Hair follicle dermal papilla cell (primary cell): ENCODE results near the gene THYN1. TPM values are rescaled to one million over a fixed set of nuclear protein-coding genes. Genes with fewer than 3 reads are reported as not detected.

ENCODE experiments used
- total RNA-seq: library from RNA; depleted of rRNA; stranded (reverse); fragments of >200 nt; gene quantifications from 2 replicates; pipeline ENCODE4 v1.2.3, GENCODE V29; 2012

The THYN1 gene
- 24.0 and 26.5 TPM in 2 replicates for total RNA-seq

GRCh38 chr11:134253188-134253993 lies at the start of gene THYN1, which contains the start of gene ACAD8:
Gene THYN1 (minus strand): TSS chr11:134253352. CDS start chr11:134252882, 470 bp downstream.
Gene ACAD8 (plus strand): TSS chr11:134253568. CDS start chr11:134253601, 33 bp downstream.

GRCh38 chr11:134275534-134276395 lies 22.6 kb upstream of the THYN1 start, which contains the start of gene GLB1L3:
Gene GLB1L3 (plus strand): TSS chr11:134276379. CDS start chr11:134276741, 362 bp downstream.

DNA sequence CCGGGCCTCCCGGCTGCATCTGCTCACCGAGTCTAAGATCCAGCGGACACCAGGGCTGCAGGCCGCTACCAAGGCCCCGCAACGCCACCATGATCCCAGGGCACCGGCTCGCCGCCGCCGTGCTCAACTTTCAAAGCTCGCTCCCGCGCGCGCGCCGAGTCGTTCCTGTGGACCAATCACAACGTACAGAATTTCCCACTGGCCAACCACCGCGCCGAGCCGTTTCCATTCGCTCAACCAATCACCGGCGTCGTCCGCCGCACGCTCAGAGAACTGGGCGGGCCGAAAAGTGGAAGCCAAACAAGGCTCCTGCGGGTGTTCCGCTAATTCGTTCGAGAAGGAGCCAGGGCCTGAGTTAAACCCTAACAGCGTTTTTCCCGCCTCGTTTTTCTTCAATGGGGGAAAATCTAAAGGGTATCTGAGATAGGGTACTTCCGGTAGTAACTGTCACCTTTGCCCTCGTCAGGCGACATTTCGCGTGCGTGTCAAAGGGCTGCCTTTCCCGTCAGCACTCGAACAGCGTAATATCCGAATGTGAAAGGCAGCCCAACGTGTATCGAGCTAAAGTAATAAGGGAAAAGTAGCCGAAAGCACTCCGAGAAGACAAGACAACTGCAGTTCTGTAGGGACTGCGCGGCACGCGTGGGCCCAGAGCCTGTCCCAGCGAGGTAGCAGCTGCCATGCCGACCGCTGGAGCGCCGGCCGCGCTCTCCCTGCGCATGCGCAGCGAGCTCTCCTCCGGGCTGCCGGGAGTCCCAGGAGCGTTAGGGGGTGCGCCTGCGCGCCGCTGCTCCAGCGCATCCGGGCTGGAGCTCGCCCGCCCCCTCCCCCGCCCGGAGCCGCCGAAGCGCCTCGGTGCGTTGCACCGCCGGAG lies 29.1 kb downstream of the THYN1 start, which contains the start of the genes NCAPD3 and VPS26B:
Gene NCAPD3 (minus strand): TSS at position 132 of the 874 bp plus-strand sequence. CDS start 41 bp downstream, at position 91.
Gene VPS26B (plus strand): TSS at position 836 of the 874 bp plus-strand sequence. CDS start 452 bp downstream, outside the sequence.

Other genes with a start within 250 kb of the THYN1 start
- gene JAM3, start 184.3 kb downstream of the THYN1 start, total RNA-seq, result 59.6 and 78.4 TPM in 2 replicates
- 8.9 and 14.4 TPM in 2 replicates for gene NCAPD3, start 29.4 kb downstream of the THYN1 start, total RNA-seq
- 53.1 and 53.9 TPM in 2 replicates for gene VPS26B, start 28.7 kb downstream of the THYN1 start, total RNA-seq
- gene ACAD8, start 216 bp upstream of the THYN1 start, total RNA-seq, result 13.2 and 14.3 TPM in 2 replicates
- 0.49 and 0.81 TPM in 2 replicates for gene GLB1L3, start 23.0 kb upstream of the THYN1 start, total RNA-seq
- 0.73 and 2.4 TPM in 2 replicates for gene GLB1L2, start 78.6 kb upstream of the THYN1 start, total RNA-seq
- not detected in 2 replicates for gene B3GAT1, start 158.9 kb upstream of the THYN1 start, total RNA-seq